Measurements from ENCODE around the gene TEX9.
"Not testable (repeated sequence)": the region's sequence is repeated elsewhere in the genome, so short reads cannot be mapped to it uniquely, and the experiment has no call there.

Gene TEX9

DNA sequence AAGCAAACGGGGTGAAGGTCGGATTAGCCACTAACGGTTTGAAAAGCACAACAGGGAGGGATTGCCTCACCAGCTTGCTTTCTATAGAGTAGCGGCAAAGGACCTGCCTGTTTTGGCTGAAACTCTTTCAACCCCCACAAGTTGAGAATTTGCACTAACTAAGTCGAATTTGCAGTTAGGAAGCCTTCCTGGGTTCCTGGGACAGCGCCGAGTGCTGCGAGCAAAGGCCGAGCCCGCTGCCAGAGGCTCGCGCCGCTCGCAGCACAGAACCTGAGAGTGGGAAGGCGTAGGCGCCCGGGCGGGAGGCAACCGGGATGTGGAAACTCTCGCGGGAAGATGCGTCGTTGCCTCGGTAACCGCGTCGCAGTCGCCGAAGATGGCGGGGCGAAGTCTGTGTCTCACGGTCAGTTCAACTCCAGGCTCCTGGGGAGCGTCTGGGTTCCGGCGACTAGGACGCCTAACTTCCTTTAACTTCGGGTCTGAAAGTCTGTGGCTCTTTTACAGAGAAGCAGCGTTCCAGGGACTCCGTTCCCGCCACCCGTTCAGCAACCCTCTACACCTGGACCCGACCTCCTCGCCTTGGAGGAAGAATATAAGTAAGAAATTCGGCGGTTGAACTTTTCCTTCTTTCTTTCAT, at the start of gene TEX9:
Gene TEX9 (plus strand): TSS at position 352 of the 637 bp plus-strand sequence. CDS start 25 bp downstream, at position 377.
- peak; percentile 93 for DNase-seq

DNA sequence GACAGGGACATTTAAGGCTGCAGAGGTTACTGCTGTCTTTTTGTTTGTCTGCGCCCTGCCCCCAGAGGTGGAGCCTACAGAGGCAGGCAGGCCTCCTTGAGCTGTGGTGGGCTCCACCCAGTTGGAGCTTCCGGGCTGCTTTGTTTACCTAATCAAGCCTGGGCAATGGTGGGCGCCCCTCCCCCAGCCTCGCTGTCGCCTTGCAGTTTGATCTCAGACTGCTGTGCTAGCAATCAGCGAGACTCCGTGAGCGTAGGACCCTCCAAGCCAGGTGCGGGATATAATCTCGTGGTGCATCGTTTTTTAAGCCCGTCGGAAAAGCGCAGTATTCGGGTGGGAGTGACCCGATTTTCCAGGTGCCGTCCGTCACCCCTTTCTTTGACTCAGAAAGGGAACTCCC, 48.7 kb upstream of the TEX9 start:
- DNase-seq = not testable (repeated sequence)

DNA sequence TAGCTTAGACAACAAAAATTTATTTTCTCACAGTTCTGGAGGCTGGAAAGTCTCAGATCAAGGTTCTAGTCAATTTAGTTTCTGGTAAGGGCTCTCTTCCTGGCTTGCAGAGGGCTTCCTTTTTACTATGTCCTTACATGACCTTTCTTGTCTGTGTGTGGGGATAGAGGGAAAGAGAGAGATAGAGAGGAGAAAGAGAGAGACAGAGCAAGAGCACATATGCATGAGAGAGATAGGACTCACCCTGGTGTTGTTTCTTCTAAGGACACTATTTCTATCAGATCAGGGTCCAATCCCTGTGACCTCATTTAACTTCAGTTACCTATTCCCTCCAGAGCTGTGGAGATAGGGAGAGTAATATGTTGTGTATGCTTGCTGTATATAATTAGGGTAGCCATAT, 44.9 kb upstream of the TEX9 start:
- no peak for DNase-seq

DNA sequence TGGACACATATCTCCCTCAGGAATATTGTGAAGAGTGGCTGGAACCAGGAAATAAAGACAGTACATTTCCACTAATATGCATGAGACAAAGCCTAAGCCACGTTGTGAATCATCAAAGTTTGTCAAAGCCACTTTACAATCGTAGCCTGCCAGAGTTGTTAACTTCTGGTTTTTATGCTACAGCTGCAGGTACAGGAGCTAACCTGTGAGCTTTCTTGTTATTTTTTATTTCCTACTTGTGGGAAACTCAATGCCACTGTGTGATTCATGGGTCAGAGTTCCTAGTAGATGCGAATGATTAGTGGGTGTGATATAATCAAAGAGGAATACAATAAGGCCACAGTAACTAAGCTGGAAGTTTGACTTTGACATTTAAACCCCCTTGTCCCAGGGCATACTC, 44.4 kb upstream of the TEX9 start:
- DNase-seq = no peak

DNA sequence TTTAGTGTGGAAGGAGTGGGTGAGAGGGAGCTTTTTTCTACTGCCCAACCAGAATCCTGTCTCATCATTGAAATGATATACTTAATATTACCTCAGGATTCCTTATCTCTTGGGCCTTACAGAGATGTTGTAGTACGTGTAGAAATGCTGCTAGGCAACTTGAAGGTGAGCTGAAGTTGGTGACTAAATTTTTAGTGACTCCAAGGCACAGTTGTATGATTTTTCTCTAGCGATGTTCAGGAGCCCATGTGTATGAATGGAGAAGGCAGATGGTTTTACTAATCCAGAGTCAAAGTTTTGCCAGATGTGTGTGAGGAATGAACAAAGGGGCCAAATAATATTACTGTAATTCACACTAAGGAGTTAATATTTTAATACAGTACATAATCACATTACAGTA, 42.8 kb upstream of the TEX9 start:
- DNase-seq = no peak

DNA sequence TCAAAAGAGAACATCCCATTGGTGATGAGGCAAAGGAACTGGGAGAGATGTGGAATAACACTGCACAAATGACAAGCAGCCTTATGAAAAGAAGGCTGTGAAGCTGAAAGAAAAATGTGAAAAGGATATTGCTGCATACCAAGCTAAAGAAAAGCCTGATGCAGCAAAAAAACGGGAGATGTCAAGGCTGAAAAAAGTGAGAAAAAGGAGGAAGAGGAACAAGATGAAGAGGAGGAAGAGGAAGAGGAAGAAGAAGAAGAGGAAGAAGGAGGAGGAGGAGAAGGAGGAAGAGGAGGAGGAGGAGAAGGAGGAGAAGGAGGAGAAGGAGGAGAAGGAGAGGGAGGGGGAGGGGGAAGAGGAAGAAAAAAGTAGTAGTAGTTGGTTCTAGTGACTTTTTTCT, 41.8 kb upstream of the TEX9 start:
- DNase-seq = no peak

DNA sequence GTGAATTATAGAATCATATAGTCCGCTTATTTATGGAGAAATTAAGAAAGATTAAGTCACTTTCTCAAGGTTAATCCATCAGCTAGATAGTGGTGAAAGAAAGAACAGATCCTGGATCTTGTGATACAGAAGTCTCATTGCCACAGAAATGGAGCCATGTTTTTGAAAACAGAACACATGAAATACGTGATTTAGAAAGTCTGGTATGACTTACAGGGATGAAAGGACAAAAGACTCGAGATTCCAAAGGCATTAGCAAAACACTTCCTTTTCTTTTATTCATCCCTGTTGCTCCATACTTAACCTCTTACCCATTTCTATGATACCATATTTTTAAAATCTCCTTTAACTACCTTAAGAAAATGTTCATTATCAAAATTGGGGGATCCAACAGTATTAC, 40.0 kb upstream of the TEX9 start:
- no peak for DNase-seq

DNA sequence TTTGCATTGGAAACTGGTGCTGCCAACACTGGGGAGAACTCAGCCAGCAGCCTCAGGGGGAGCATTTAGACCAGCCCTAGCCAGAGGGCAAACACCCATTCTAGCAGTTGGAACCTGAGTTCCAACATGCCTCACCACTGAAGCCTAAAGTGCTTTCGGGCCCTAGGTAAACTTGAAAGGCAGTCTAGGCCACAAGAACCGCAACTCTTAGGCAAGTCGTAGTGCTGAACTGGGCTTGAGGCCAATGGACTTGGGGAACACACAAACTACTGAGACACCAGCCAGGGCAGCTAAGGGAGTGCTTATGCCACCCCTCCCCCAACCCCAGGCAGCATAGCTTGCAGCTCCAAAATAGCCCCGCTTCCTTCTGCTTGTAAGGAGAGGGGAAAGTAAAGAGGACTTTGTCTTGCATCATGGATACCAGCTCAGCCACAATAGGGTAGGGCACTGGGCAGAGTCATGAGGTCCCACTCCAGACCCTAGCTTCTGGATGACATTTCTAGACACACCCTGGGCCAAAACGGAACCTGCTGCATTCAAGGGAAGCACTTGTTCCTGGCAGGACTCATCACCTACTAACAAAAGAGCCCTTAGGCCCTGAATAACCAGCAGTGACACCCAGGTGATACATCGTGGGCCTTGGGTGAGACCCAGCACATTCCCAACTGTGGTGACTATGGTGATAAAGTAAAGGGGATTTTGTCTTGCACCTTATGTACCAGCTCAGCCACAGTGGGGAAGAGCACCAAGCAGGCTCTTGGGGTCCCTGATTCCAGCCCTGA, 37.3 kb upstream of the TEX9 start:
- DNase-seq = no peak

DNA sequence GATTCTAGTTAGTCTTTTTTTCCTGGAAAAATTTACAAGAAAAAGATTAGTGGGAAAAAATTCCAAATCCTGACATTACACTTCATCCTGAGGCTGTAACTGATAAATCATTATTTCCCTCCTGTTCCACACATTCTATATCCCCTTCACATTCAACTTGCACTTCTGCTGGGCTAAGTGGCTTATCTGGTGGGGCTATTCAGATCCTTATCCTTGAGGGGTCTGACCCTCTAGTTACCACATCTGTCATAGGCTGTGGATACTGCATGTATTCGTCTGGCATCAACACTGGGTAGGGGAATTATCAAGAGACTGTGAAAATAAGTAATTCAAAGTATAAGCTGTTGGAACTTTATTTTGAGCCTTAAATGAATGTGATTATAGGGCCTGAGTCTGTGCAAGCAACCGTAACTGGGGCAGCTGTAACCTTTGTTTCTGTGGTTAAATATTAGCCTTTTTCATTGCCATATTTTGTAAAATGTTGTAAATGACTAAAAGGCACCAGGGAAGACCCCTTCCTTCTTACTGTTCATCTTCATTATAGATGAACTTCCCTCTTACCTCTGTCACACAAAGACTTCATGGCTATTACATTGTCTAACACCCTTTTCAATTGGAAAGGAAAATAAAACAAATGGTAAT, 28.0 kb upstream of the TEX9 start:
- DNase-seq = no peak

DNA sequence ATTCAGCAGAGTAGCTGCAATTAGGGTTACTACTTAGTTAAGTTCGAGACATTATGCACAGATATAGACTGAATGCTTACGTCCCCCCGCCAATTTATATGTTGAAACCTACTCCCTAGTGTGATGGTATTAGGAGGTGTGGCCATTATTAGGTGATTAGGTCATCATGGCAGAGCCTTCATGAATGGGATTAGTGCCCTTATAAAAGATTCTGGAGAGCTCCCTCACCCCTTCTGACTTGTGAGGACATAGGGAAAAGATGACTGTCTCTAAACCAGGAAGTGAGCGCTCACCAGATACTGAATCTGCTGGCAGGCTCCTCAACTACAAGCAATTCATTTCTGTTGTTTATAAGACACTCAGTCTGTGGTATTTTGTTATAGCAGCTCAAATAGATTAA, 25.6 kb upstream of the TEX9 start:
- no peak for DNase-seq

DNA sequence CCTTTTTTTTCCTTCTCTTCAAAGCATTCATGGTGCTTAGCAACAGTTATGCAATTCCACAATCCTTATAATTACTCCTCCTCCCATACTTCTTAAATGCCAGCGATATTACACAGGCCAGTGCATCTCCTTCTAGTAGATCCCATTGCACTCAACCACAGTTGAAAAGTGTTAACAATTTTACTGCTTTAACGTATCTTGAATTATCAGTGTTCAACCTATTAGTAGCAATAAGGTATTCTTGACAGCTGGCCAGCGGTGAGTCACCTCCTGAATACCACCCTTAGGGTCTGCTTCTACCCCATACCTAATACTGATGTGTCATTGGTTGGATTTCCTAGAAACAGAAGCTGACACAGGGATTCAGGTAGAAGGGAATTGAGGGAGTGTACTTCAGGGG, 24.0 kb upstream of the TEX9 start:
- DNase-seq = no peak

DNA sequence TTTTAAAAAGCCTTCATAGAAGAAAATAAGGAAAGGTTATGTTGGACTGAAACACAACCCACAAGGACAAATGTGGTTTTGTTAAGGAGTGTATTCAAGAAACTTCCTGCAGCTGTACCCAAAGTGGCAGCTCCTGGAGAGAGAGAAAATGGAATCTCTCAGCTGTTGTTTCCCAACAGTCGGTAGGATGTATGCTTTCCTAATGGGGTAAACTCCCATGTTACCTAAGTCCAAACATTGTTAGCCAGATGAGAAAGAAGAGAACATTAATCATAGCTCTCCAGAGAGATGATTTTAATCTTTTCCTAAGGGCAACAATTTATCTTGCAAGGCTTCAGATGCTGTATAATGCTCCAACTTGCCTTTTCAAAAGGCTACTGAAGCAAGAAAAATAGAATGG, 22.6 kb upstream of the TEX9 start:
- no peak for DNase-seq

DNA sequence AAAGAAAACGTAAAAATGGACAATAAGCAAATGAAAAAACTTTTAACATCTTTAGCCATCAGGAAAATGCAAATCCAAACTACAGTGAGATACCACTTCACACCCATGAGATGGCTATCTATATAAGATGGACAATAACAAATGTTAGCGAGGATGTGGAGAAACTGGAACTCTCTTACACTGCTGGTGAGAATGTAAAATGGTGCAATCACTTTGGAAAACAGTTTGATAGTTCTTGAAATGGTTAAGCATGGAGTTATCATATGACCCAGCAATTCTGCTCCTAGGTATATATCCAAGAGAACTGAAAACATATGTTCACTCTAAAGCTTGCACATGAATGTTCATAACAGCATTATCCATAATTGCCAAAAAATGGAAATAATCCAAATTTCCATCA, 21.3 kb upstream of the TEX9 start:
- DNase-seq = no peak

DNA sequence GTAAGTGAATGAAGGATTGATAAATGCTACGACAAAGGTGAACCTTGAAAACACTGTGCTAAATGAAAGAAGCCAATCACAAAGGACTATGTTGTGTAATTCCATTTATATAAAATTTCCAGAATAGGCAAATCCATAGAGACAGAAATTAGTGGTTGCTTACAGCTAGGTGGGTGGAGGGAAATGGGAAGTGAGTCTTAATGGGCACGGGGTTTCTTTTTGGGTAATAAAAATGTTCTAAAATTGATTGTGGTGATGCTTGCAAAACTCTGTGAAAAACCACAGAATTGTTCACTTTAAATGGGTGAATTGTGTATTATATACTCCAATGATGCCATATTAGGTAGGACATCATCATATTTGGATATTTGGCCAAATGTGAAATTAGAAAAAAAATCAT, 20.9 kb upstream of the TEX9 start:
- DNase-seq = no peak

DNA sequence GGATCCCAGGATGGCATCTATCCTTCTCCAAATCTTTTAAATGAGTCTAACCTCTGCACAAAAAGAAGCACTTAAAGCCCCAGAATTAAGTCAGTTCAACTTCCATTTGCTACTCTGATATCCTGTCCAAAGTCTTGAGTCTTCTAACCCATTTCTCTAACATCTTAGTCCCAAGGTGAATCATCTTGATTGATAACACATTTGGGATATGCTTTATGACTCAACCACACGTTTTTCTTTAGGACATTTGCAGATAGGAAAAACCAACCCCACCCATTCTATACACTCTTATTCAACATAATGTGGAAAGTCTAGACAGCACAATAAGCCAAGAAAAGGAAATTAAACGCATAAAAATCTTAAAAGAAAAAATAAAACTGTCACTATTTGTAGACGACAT, 18.8 kb upstream of the TEX9 start:
- no peak for DNase-seq

DNA sequence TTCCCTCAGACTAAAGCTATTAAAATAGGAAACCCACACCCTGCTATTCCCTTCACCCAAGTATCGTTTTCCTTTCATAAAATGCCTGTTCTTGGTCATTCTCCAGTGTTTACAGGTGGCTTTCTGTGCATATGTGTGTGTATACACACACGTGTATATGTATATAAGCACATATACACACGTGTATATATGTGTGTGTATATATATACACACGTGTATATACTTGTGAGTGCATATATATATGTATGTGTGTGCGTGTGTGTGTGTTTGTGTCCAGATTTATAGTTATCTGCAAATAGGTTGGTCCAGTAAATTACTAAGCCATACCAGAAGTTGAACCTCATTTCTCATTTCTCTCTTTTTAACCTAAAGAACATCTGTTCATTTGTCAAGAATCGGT, 15.7 kb upstream of the TEX9 start:
- no peak for DNase-seq

DNA sequence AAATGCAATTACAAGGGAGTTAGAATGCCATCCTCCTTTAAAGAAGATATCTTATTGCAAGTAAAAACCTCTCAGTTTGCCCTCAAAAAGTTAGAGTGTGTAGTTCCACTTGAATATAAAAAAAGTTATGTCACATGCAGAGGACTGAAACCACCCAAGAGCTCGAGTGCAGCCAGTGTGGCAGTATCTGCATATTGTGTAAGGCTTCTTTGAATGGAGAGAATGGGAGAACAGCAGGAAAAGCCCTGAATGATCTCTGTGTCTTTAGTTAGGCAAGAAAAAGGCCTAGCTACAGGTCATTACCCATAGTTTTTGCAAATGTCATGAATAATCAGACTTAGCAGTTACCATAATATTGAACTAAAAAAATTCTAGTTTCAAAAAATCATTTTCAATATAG, 13.9 kb upstream of the TEX9 start:
- no peak for DNase-seq

DNA sequence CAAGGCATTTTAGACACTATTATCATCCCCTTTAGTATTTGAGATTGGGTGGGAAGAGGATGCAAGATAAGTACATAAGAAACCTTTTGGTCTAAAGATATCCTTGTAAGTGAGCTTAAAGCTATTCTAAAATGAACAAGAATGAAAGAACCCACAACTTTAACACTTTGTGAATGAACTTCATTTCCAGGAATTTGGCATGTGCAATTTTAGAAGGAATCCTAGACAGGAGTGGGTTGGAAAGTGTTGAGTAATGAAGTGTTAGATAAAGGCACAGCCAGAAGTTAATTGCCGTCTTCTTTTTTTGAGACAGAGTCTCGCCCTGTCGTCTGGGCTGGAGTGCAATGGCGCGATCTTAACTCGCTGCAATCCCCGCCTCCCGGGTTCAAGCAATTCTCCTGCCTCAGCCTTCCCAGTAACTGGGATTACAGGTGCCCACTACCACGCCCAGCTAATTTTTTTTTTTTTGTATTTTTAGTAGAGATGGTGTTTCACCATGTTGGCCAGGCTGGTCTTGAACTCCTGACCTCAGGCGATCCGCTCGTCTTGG, 13.2 kb upstream of the TEX9 start:
- no peak for DNase-seq

DNA sequence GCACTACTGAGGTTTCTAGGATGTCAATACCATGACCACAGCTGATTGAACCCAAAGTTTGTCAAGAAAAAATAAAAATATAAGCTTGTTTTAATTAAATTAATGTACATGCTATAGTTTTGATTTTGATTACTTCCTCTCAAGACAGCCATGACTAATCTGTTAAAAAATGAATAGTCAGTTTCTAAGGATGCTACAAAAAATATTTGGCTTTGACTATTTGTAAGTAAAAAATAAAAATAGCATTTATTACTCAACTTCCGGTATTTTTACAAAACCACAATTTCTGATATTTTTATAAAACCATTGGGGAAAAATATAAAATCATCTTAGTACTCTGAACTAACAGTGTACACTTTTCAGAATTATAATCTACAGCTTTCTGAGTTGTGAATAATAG, 12.1 kb upstream of the TEX9 start:
- DNase-seq = no peak

DNA sequence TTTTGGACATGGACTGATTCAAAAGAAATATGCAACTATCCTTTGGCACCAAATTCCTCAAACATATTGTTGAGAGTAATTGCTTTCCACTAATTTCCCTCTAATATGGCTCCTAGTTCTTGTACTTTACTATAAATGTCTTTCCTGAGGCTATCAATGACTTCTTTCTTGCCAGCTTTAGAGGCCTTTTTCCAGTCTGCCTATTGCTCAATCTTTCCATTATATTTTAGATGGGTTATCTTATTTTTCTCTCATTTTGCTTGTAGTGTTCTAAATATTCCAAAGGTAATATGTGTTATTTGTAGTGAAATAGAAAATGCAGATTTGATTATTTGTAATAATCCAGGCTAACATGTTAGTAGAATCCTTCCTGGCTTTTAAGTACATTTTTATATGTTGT, 11.5 kb upstream of the TEX9 start:
- DNase-seq = no peak

DNA sequence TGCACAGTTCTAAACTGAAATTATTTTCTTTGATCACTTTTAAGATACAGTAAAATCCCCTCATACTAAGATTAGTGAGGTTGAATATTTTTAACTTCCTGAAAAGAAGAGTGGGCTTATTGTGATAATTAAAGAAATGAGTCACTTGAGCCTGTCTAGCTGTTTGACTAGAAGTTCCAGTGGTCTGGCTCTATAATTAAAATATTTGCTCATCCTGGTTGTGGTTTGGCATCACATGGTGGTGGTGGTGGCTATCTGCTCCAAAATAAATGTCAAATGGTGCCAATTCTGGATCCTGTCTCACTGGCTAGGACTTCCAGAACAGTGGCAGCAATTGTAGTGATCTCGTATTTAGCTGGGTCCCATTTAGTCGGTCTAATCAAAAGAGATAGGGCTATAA, 8.6 kb upstream of the TEX9 start:
- DNase-seq = no peak

DNA sequence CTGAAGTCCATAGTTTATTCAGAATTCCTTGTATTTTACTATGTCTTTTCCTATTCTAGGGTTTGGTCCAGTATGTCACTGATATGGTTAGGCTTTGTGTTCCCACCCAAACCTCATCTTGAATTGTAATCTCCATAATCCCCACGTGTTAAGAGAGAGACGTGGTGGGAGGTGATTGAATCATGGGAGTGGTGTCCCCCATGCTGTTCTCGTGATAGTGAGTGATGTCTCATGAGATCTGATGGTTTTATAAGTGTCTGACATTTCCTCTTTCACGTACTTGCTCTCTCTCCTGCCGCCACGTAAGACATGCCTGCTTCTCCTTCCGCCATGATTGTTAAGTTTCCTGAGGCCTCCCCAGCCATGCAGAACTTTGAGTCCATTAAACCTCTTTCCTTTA, 6.6 kb upstream of the TEX9 start:
- DNase-seq = no peak

DNA sequence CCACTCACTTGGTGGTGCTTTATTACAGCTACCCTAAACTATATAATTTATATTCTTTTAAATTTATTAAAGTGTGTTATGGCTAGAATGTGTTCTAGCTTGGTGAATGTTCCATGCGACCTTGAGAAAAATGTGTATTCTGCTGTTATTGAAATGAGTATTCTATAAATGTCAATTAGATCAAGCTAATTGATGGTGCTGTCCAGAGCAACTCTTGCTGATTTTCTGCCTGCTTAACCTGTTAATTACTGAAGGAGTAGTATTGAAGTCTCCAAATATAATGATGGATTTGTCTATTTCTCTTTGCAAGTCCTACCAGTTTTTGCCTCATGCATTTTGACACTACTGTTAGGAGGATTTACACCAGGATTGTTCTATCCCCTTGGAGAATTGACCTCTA, 3.2 kb upstream of the TEX9 start:
- DNase-seq = no peak

DNA sequence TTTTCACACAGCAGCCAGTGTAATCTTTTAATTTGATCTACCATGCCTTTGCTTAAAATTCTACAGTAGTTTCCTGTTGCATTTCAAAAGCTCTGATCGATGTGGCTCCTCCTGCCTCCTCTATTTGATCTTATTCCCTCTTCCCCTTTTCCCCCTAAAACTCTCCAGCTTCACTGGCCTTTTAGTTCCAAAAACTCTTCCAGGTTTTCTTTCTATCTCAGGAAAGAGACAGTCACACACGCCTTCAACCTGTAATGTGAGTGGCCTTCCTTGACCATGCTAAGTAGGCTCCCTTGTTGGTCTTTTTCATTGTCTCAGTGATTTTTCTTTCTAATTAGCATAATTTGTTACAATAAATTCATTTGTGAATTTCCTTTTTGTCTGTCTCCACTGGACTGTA, 985 bp downstream of the TEX9 start:
- DNase-seq = no peak
